HEK293 (cell line): ENCODE results near the gene RNASEH2A.

ENCODE experiments used
- GLI4 ChIP-seq: fragments of 450-650 bp; formaldehyde crosslinking; IDR thresholded peaks from 2 replicates; pipeline ENCODE4 v1.5.1; 2016; ENCODE audit warnings: missing biosample characterization, missing genetic modification characterization
- SP2 ChIP-seq: fragments of 450-650 bp; formaldehyde crosslinking; IDR thresholded peaks from 2 replicates; pipeline ENCODE4 v1.5.1; 2016; ENCODE audit warnings: missing biosample characterization, missing genetic modification characterization
- SP3 ChIP-seq: fragments of 450-650 bp; formaldehyde crosslinking; IDR thresholded peaks from 2 replicates; pipeline ENCODE4 v1.5.1; 2016; ENCODE audit warnings: missing biosample characterization, missing genetic modification characterization
- TRIM28 ChIP-seq: IDR thresholded peaks from 2 replicates; pipeline ENCODE4 v1.6.1; 2011; ENCODE audit warnings: low read length, control low read depth, borderline replicate concordance
- ZBTB7A ChIP-seq: fragments of 450-650 bp; formaldehyde crosslinking; IDR thresholded peaks from 2 replicates; pipeline ENCODE4 v1.5.1; 2016; ENCODE audit warnings: low read depth, missing biosample characterization, missing genetic modification characterization
- ZFHX2 ChIP-seq: fragments of 450-650 bp; formaldehyde crosslinking; conservative IDR thresholded peaks from 2 replicates; pipeline ENCODE4 v1.5.1; 2016; ENCODE audit warnings: missing biosample characterization, missing genetic modification characterization
- ZFP37 ChIP-seq: fragments of 450-650 bp; formaldehyde crosslinking; IDR thresholded peaks from 2 replicates; pipeline ENCODE4 v1.5.1; 2016; ENCODE audit warnings: missing biosample characterization, missing genetic modification characterization
- ZNF138 ChIP-seq: fragments of 450-650 bp; formaldehyde crosslinking; IDR thresholded peaks from 2 replicates; pipeline ENCODE4 v1.5.1; 2016; ENCODE audit warnings: missing biosample characterization, missing genetic modification characterization, borderline replicate concordance
- ZNF16 ChIP-seq: fragments of 450-650 bp; formaldehyde crosslinking; IDR thresholded peaks from 2 replicates; pipeline ENCODE4 v1.5.1; 2016; ENCODE audit warnings: low read depth, missing biosample characterization, missing genetic modification characterization
- ZNF18 ChIP-seq: fragments of 450-650 bp; formaldehyde crosslinking; IDR thresholded peaks from 2 replicates; pipeline ENCODE4 v1.5.1; 2016; ENCODE audit warnings: missing biosample characterization, missing genetic modification characterization
- ZNF19 ChIP-seq: fragments of 450-650 bp; formaldehyde crosslinking; IDR thresholded peaks from 2 replicates; pipeline ENCODE4; 2016; ENCODE audit warnings: missing biosample characterization, missing genetic modification characterization, low read depth
- ZNF2 ChIP-seq: fragments of 450-650 bp; formaldehyde crosslinking; IDR thresholded peaks from 2 replicates; pipeline ENCODE4 v1.5.1; 2016; ENCODE audit warnings: missing biosample characterization, missing genetic modification characterization
- ZNF24 ChIP-seq: fragments of 450-650 bp; formaldehyde crosslinking; IDR thresholded peaks from 2 replicates; pipeline ENCODE4 v1.5.1; 2016; ENCODE audit warnings: missing biosample characterization, missing genetic modification characterization
- ZNF311 ChIP-seq: fragments of 450-650 bp; formaldehyde crosslinking; IDR thresholded peaks from 2 replicates; pipeline ENCODE4 v1.5.1; 2017; ENCODE audit warnings: missing biosample characterization, missing genetic modification characterization, borderline replicate concordance
- ZNF324 ChIP-seq: fragments of 450-650 bp; formaldehyde crosslinking; IDR thresholded peaks from 2 replicates; pipeline ENCODE4 v1.5.1; 2016; ENCODE audit warnings: missing biosample characterization, missing genetic modification characterization
- ZNF350 ChIP-seq: fragments of 450-650 bp; formaldehyde crosslinking; IDR thresholded peaks from 2 replicates; pipeline ENCODE4 v1.5.0; 2017; ENCODE audit warnings: missing biosample characterization, mild to moderate bottlenecking, missing genetic modification characterization
- ZNF362 ChIP-seq: fragments of 450-650 bp; formaldehyde crosslinking; IDR thresholded peaks from 2 replicates; pipeline ENCODE4 v1.5.1; 2016; ENCODE audit warnings: missing biosample characterization, missing genetic modification characterization
- ZNF366 ChIP-seq: fragments of 450-650 bp; formaldehyde crosslinking; conservative IDR thresholded peaks from 2 replicates; pipeline ENCODE4 v1.5.1; 2016; ENCODE audit warnings: missing biosample characterization, missing genetic modification characterization
- ZNF394 ChIP-seq: fragments of 450-650 bp; formaldehyde crosslinking; IDR thresholded peaks from 2 replicates; pipeline ENCODE4 v1.5.1; 2016; ENCODE audit warnings: missing biosample characterization, missing genetic modification characterization, mild to moderate bottlenecking, moderate library complexity, borderline replicate concordance
- ZNF426 ChIP-seq: fragments of 450-650 bp; formaldehyde crosslinking; IDR thresholded peaks from 2 replicates; pipeline ENCODE4 v1.5.1; 2017; ENCODE audit warnings: missing biosample characterization, missing genetic modification characterization, mild to moderate bottlenecking, inconsistent platforms, moderate library complexity
- ZNF544 ChIP-seq: fragments of 450-650 bp; formaldehyde crosslinking; IDR thresholded peaks from 2 replicates; pipeline ENCODE4 v1.5.0; 2017; ENCODE audit warnings: missing biosample characterization, missing genetic modification characterization
- ZNF548 ChIP-seq: fragments of 450-650 bp; formaldehyde crosslinking; IDR thresholded peaks from 2 replicates; pipeline ENCODE4 v1.5.1; 2016; ENCODE audit warnings: missing biosample characterization, missing genetic modification characterization
- ZNF610 ChIP-seq: fragments of 450-650 bp; formaldehyde crosslinking; IDR thresholded peaks from 2 replicates; pipeline ENCODE4 v1.5.1; 2016; ENCODE audit warnings: missing biosample characterization, missing genetic modification characterization, borderline replicate concordance
- ZNF621 ChIP-seq: fragments of 450-650 bp; formaldehyde crosslinking; IDR thresholded peaks from 2 replicates; pipeline ENCODE4 v1.5.1; 2017; ENCODE audit warnings: missing biosample characterization, missing genetic modification characterization
- TF ChIP-seq, protein P1 (sequence below): fragments of 450-650 bp; formaldehyde crosslinking; IDR thresholded peaks from 2 replicates; pipeline ENCODE4 v1.5.1; 2016; ENCODE audit warnings: missing biosample characterization, missing genetic modification characterization
- TF ChIP-seq, protein P2 (sequence below): fragments of 450-650 bp; formaldehyde crosslinking; conservative IDR thresholded peaks from 2 replicates; pipeline ENCODE4 v1.5.1; 2016; ENCODE audit warnings: low read depth, missing biosample characterization, missing genetic modification characterization
- TF ChIP-seq, protein P3 (sequence below): fragments of 450-650 bp; formaldehyde crosslinking; optimal IDR thresholded peaks from 2 replicates; pipeline ENCODE3; 2016; ENCODE audit warnings: missing biosample characterization, mild to moderate bottlenecking, missing genetic modification characterization
- TF ChIP-seq, protein P4 (sequence below): fragments of 450-650 bp; formaldehyde crosslinking; IDR thresholded peaks from 2 replicates; pipeline ENCODE4 v1.5.1; 2016; ENCODE audit warnings: missing biosample characterization, missing genetic modification characterization

RNASEH2A gene

DNA sequence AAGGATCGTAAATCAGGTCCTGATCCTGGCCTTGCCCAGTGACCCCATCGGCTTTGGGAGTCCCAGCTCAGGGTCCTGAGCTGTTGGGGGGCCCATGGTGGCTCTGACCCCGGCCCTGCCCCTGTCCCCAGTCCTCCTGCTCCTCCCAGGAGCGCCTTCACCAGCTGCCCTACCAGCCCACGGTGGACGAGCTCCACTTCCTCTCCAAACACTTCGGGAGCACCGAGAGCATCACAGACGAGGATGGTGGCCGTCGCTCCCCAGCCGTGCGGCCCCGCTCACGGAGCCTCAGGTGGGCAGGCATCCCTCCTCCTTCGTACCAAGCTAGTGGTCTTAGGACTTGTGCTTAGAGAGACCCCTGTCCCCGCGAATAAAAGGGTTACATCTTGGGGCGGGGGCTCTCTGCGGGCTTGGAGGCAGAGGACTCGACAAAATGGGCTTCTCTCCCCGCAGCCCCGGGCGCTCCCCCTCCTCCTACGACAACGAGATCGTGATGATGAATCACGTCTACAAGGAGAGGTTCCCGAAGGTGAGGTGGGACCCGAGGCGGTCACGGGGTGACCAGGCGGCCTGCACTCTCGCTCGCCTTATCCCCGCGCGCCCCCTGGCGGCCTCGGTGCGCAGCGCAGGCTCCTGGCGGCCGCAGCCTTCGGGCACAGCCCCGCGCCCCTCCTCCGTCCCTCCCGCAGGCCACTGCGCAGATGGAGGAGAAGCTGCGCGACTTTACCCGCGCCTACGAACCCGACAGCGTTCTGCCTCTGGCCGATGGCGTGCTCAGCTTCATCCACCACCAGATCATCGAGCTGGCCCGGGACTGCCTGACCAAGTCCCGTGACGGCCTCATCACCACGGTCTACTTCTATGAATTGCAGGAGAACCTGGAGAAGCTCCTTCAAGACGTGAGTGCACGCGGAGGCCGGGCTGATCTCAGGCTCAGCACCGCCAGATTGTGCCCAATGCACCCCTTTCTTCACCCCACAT, 41.1 kb downstream of the RNASEH2A start (continued):
- TF ChIP-seq ZNF621 (tag by site-specific recombination) (no peak), ZNF16 (tag by site-specific recombination) (no peak), ZNF19 (tag by site-specific recombination) (no peak), ZNF311 (no peak), ZFHX2 (peak; percentile 53), TRIM28 (no peak; the same call in 1 of the 2 replicates), ZNF426 (tag by site-specific recombination) (no peak), ZNF350 (tag by site-specific recombination) (no peak), ZNF18 (tag by site-specific recombination) (no peak), ZNF548 (no peak), ZNF2 (tag by site-specific recombination) (no peak), GLI4 (tag by site-specific recombination) (no peak), ZNF138 (no peak), ZNF610 (tag by site-specific recombination) (no peak), ZNF24 (tag by site-specific recombination) (no peak), ZNF362 (tag by site-specific recombination) (no peak), ZNF324 (tag by site-specific recombination) (peak; percentile 47; the same call in 1 of the 2 replicates), ZNF544 (no peak), ZNF394 (peak; percentile 83), ZFP37 (no peak), ZBTB7A (tag by site-specific recombination) (no peak), SP3 (tag by site-specific recombination) (peak; percentile 60; the same call in 1 of the 2 replicates), SP2 (tag by site-specific recombination) (no peak), ZNF366 (tag by site-specific recombination) (no peak)
- TF ChIP-seq, protein P1, sequence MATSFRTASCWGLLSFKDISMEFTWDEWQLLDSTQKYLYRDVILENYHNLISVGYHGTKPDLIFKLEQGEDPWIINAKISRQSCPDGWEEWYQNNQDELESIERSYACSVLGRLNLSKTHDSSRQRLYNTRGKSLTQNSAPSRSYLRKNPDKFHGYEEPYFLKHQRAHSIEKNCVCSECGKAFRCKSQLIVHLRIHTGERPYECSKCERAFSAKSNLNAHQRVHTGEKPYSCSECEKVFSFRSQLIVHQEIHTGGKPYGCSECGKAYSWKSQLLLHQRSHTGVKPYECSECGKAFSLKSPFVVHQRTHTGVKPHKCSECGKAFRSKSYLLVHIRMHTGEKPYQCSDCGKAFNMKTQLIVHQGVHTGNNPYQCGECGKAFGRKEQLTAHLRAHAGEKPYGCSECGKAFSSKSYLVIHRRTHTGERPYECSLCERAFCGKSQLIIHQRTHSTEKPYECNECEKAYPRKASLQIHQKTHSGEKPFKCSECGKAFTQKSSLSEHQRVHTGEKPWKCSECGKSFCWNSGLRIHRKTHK (tag by site-specific recombination): no peak
- TF ChIP-seq, protein P2, sequence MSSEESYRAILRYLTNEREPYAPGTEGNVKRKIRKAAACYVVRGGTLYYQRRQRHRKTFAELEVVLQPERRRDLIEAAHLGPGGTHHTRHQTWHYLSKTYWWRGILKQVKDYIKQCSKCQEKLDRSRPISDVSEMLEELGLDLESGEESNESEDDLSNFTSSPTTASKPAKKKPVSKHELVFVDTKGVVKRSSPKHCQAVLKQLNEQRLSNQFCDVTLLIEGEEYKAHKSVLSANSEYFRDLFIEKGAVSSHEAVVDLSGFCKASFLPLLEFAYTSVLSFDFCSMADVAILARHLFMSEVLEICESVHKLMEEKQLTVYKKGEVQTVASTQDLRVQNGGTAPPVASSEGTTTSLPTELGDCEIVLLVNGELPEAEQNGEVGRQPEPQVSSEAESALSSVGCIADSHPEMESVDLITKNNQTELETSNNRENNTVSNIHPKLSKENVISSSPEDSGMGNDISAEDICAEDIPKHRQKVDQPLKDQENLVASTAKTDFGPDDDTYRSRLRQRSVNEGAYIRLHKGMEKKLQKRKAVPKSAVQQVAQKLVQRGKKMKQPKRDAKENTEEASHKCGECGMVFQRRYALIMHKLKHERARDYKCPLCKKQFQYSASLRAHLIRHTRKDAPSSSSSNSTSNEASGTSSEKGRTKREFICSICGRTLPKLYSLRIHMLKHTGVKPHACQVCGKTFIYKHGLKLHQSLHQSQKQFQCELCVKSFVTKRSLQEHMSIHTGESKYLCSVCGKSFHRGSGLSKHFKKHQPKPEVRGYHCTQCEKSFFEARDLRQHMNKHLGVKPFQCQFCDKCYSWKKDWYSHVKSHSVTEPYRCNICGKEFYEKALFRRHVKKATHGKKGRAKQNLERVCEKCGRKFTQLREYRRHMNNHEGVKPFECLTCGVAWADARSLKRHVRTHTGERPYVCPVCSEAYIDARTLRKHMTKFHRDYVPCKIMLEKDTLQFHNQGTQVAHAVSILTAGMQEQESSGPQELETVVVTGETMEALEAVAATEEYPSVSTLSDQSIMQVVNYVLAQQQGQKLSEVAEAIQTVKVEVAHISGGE (tag by site-specific recombination): no peak
- TF ChIP-seq, protein P3, sequence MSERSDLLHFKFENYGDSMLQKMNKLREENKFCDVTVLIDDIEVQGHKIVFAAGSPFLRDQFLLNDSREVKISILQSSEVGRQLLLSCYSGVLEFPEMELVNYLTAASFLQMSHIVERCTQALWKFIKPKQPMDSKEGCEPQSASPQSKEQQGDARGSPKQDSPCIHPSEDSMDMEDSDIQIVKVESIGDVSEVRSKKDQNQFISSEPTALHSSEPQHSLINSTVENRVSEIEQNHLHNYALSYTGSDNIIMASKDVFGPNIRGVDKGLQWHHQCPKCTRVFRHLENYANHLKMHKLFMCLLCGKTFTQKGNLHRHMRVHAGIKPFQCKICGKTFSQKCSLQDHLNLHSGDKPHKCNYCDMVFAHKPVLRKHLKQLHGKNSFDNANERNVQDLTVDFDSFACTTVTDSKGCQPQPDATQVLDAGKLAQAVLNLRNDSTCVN: peak; percentile 71
- TF ChIP-seq, protein P4, sequence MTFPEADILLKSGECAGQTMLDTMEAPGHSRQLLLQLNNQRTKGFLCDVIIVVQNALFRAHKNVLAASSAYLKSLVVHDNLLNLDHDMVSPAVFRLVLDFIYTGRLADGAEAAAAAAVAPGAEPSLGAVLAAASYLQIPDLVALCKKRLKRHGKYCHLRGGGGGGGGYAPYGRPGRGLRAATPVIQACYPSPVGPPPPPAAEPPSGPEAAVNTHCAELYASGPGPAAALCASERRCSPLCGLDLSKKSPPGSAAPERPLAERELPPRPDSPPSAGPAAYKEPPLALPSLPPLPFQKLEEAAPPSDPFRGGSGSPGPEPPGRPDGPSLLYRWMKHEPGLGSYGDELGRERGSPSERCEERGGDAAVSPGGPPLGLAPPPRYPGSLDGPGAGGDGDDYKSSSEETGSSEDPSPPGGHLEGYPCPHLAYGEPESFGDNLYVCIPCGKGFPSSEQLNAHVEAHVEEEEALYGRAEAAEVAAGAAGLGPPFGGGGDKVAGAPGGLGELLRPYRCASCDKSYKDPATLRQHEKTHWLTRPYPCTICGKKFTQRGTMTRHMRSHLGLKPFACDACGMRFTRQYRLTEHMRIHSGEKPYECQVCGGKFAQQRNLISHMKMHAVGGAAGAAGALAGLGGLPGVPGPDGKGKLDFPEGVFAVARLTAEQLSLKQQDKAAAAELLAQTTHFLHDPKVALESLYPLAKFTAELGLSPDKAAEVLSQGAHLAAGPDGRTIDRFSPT (tag by site-specific recombination): no peak
